NCI-H146 (cell line): ENCODE results near the gene FHL2.
"Not testable (repeated sequence)": the region's sequence is repeated elsewhere in the genome, so short reads cannot be mapped to it uniquely, and the experiment has no call there.

Experiments
- DNase-seq: peaks from one replicate; lab custom pipeline; 2025; lab: John Stamatoyannopoulos, UW

Gene FHL2

DNA sequence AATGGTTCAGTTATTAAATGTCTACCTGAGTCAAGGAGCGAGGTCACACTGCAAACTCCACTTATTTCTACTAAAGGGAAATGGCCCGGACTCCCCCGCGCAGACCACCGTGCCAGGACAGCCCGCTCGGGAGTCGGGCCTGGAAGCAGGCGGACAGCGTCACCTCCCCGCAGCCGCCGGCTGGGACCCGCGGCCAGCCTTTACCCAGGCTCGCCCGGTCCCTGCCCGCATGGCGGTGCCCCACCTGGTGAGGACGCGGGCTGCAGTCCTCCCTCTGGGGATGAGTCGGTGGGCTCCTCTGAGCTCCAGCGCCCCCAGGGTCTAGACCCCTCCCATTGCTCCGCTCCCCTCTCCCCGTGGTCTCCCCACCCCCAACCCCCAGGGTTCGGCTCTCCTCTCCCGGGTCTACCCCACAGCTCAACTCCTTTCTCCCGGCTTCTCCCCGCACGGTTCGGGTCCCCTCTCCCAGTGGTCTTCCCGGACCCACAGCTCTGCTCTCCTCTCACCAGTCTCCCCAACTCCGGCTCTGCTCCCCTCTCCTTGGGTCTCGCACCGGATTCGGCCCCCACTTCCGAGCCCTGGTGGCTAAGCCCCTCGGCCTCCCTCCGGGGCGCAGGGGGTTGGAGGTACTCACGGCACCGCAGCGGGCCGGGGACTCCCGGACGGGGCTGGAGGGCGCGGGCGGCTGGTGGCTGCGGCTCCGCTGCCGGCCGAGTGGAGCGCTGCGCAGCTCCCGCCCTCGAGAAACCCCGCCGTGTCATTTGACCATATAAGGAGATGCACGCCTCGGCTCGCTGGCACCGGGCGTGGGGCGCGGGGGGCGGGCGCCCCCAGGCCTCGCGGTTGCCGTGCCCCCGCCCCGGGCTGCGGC lies at the start of gene FHL2:
Gene FHL2, minus strand, starts transcription at position 716 of the 871 bp plus-strand sequence. CDS start 12,535 bp downstream, outside the sequence.
- peak; percentile 60 for DNase-seq

- DNase-seq = no peak
Observed at GRCh38 chr2:105447476-105447875, 48.6 kb upstream of the FHL2 start.

- DNase-seq = no peak
Observed at GRCh38 chr2:105446501-105446900, 47.6 kb upstream of the FHL2 start.

DNA sequence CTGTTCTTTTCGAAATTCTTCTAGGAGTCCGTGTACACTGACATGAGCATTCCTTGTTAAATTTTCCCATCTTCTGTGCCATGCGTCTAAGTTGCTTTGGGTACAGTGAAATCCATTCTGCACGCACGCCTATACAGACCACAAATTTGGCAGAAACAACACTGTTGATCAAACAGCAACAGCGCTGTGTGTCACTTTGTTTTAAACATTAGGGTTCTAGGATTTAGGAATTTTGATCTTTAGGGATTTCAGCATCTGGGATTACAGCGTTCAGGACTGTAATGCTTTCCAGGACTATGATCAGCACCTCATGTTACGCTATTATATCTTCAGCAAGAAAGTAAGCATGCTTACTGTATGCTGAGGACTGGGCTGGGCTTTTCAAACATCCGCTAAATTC lies 47.1 kb upstream of the FHL2 start:
- no peak for DNase-seq

GRCh38 chr2:105445498-105445897 lies 46.6 kb upstream of the FHL2 start:
- no peak for DNase-seq

DNA sequence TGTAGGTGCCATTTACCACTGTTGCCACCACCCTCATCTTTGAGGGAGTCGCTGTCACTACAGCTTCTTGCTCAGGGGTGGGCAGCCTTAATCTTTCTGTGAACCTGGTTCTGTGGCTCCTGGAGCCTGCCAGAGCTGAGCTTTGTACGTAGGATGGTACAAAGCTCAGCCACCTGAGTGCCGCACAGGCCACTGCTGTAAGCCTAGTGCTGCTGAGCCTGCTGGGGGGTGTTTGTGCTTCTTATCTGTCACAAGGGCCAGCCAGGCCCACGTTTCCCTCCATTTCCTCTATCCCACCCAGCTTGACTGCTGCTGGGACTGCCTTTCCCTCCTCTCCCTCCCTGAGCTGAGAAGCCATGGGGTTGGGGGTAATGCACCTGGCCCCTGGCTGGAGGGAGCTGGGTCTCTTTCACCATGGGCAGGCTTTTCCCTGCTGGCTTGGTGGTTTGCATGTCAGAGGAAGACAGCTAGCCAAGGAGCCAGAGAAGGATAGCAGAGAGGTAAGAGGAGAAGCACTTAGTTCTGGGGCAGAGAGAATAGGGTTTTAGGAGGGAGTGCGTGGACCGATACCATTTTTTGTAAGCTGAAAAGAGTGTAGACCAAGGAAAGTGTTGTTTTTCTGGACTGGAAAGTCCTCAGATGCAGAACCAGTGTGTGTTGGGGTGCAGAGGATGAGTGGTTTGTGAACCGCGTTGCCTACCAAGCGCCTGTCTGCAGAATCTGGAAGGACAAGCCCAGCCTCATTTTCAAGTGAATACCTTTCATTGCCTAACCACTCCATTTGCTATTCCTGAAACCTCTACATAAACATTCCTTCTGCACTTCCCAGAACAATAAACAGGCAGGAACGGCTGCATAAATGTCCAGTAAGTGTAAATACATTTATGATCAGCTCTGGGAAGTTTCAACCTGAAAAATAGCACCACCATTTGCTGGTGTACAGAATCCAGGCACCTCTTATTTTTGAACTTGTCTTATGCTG lies 45.1 kb upstream of the FHL2 start:
- no peak for DNase-seq

GRCh38 chr2:105442721-105443120 lies 43.9 kb upstream of the FHL2 start:
- DNase-seq = no peak

DNA sequence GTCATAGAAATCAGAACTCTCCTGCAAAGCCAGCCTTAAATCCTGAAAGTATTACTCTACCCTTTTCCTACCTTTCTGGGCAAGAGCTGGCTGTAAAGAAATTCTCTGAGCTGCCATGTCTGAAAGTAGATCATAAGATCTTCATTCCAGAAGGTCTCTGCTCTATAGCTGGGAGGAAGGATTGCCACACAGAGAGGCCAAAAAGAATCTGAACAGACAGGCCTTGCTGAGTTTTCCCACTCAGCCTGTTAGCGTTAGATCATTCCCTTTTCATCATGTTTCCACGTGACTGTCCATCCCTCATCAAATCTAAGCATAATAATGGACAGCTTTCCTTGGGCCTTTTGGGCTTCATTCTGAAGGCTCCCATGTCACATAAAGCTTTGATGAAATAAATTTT lies 43.2 kb upstream of the FHL2 start:
- no peak for DNase-seq

- no peak for DNase-seq
Observed at GRCh38 chr2:105439141-105439540, 40.3 kb upstream of the FHL2 start.

DNA sequence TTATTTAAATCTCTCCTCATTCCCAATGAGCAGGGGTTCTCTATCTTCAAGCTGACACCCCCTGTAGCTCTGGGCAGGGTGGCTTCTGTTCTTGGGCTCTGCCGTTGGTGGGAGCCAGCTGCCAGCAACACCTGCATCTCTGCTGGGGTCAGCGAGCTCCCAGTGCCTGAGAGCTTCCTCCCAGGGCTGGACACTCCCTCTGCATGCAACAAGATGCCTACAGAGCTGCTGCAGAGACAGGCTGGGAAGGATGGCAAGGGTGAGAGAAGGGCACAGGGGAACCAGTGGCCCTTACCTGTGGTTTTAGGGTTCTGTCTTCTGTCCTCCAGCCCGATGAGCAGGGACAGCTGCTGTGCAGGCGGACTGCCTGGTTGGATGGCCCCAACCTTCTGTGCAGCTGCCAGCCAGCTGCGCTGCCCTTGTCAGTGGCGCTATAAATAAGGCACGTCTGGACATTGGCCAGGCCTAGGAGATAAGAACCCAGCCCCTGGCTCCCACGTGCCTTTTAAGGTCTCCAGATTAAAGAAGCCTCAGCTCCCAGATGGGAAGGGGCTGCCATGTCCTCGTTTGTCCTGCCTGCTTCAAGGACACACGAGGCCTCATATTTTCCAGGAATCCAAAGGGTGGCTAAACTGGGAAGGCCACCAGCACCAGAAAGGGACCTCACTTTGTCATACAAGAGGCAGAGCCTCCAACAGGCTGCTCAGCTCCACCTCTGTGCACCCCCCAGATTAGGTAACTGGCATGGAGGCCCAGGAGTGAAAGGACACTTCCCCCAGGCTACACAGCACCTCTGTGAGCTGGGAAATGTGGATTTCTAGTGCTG lies 39.5 kb upstream of the FHL2 start:
- DNase-seq = peak; percentile 46

- no peak for DNase-seq
Observed at GRCh38 chr2:105437708-105438103, 38.9 kb upstream of the FHL2 start.

- DNase-seq = no peak
Observed at GRCh38 chr2:105432749-105433148, 33.9 kb upstream of the FHL2 start.

- no peak for DNase-seq
Observed at GRCh38 chr2:105432044-105432399, 33.2 kb upstream of the FHL2 start.

GRCh38 chr2:105431367-105432043 lies 32.7 kb upstream of the FHL2 start:
- DNase-seq = no peak

DNA sequence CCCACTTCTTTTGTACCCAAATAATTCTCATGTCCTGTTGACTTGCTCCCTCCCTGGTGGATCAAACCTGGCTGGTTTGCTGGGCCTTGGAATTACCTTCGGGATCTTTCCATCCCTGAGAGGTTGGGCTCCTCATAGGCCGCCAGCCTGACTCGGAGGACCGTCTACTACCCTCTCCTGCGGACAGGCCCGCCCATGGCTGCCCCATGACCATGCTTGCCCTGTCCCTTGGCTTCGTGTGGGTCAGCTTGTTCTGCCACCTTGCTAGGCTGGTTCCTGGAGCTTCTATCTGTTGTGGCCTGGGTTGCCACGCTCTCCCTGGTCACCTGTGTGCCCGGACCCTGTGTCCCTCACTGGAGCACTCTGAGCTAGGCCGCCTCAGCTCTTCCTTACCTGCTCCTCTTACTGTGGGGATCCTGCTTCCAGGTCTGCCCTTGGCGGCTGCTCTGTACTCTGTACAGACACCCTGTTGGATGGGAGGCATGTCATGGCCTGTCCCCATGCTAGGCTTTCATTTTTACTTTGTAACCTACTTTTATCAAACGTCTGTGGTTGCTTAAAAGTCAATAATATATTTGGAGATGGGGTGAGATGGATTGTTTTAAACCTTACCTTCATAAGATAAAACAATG lies 29.7 kb upstream of the FHL2 start:
- DNase-seq = no peak

- DNase-seq = no peak
Observed at GRCh38 chr2:105427485-105427884, 28.6 kb upstream of the FHL2 start.

DNA sequence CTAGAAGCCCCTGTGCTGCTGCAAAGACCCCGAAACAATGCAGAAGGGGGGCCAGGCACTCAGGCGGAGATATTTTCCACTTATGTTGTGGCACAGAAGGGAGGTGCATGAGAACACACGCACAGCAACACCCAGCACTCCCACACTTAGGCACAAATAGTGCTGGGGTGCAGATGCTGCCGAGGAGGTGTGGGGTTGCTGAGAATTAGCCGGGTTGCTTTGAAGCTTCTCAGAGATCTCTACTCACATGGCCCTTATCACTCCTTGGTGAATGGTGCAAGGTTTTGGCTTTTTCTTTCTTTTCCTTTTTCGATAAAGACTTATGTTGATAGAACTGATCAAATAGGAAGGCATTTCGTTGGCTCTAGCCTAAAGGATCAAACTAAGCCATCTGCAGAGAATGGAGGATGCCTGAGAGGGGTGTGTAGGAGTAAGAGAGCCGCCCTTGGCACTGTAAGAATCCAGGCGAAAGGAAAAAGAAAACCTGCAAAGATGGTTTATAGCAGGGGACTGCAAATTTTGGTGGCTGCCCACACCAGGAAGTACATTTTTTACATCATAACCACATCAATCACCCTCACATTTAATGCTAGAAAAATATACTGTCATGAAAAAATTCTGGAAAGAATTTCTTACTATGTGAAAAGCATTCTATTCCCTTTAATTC lies 27.9 kb upstream of the FHL2 start:
- no peak for DNase-seq

DNA sequence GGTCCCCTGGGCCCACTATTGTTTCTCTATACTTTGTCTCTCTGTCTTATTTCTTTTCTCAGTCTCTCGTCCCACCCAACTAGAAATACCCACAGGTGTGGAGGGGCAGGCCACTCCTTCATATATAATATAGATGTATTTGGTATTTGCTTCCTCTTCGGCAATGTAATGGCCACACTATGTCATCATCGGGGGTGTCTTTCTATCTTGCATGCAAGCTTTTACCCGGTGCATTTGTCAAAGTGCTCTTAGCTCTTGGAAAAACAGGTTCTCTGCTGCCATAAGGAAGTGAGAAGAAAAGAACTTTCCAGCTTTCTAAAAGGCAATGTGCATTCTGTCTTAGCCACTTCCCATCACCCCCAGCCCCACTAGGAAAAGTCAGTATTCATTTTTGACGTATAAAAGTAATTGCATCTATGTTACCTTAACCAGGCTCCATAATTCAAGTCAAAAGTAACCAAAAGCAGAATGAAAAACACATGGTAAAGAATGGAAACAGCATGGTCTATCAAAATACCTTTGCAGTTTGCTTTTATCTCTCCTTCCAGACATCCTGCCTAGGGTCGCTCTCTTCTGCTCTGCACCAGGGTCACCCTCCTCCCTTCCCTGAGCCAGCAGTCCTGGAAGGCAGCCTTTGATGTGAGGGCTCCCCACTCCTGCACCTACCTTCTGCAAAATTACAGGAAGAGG lies 27.2 kb upstream of the FHL2 start:
- no peak for DNase-seq

GRCh38 chr2:105424836-105425235 lies 26.0 kb upstream of the FHL2 start:
- not testable (repeated sequence) for DNase-seq

DNA sequence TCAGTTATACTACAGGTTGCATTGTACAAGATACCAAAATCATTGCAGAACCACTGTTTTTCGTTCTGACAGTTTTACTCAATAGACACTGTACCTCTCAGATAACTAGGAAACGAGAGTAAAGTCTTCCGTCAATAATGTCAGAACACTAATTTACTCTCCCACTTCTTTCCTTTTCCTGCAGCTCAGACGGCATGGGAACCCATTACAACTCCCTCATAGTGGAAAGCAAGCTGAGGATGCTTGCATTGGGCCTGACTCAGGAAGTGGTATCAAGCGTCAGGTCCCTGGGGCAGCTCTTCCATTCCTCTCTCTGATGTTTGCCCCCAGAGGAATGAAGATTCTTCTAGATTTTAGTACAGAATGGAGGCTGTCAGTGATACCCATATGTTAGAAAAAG lies 23.9 kb upstream of the FHL2 start:
- DNase-seq = no peak
